Uterus (tissue), 2 donors: ENCODE data around the gene TADA3.

Experiments used
- CTCF ChIP-seq, 4 experiments: fragments of 200-600 bp in 2 of 4; fragments of 450-650 bp in 2 of 4; sonication (generic) in 2 of 4; IDR thresholded peaks; one replicate each; pipeline ENCODE4 v1.5.1; 2016 to 2019; ENCODE audit warnings: antibody characterized with exemption in 4 of 4, mild to moderate bottlenecking in 2 of 4, moderate library complexity in 1 of 4
- POLR2A ChIP-seq, 2 donors: fragments of 450-650 bp; IDR thresholded peaks; one replicate each; pipeline ENCODE4 v1.6.1; 2016; ENCODE audit warnings: antibody characterized with exemption in 2 of 2, mild to moderate bottlenecking in 1 of 2, moderate library complexity in 1 of 2

GRCh38 chr3:9781978-9782603, 10.2 kb downstream of the TADA3 start:
- TF ChIP-seq CTCF (IDR thresholded peaks at IDR 0.05) (no peak), POLR2A (IDR thresholded peaks at IDR 0.05) (no peak)
